Raji (cell line): Measurements from ENCODE around the gene GNB5.

Experiments
- POLR2A ChIP-seq: IDR thresholded peaks from 2 replicates; pipeline ENCODE4 v1.6.1; 2011; ENCODE audit warnings: low read depth, low read length, control low read depth; ENCODE audit not compliant: insufficient read depth

The GNB5 gene

DNA sequence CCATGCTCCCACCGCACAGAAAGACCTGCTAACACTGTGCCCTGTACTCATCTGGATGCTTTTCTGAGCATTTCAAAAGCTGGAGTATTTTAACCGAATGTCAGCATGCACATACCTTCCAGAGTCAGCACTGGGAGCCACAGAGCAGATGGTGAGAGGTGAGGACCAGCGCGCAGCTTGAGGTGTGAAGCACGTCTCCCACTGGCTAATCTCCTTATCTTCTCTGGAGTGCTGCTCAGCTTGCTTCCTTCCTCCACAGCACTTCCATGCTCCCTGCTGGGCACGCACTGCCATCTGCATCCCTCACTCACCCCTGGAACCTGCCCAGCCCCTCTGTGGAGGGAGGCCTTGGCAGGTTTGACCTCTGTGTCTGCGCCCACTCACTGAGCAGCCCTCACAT, at the start of gene GNB5:
TSS of gene GNB5 (minus strand) at position 186 of the 400 bp plus-strand sequence. CDS start 6,716 bp downstream, outside the sequence.
- TF ChIP-seq POLR2A = no peak

DNA sequence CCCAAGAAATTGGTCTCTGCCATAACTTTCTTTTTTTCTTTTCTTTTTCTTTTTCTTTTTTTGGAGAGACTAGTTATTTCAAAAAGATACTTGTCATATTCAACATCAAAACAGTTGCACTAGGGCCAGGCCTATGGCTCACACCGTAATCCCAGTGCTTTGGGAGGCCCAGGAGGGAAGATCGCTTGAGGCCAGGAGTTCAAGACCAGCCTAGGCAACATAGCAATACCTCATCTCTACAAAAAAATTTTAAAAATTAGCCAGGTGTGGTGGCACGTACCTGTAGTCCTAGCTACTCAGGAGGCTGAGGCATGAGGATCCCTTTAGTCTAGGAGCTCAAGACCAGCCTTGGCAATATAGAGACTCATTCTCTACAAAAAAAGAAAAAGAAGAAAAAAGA, 49.0 kb upstream of the GNB5 start:
- TF ChIP-seq POLR2A = no peak

DNA sequence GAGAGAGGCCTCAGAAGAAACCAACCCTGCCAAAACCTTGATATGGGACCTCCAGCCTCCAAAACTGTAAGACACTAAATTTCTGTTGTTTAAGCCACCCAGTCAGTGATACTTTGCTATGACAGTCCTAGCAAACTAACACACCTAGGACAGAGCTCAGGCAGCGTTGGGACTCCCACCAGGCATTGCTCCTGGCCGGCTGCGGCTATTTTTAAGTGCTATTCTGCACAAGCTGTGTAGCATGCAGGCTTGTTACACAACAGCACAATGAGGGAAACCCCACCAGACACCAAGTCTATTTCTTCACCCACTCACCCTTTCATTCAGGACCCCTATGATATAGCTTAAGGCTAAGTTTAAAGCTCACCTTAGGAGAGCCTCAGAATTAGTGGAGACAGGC, 47.0 kb upstream of the GNB5 start:
- no peak for TF ChIP-seq POLR2A

DNA sequence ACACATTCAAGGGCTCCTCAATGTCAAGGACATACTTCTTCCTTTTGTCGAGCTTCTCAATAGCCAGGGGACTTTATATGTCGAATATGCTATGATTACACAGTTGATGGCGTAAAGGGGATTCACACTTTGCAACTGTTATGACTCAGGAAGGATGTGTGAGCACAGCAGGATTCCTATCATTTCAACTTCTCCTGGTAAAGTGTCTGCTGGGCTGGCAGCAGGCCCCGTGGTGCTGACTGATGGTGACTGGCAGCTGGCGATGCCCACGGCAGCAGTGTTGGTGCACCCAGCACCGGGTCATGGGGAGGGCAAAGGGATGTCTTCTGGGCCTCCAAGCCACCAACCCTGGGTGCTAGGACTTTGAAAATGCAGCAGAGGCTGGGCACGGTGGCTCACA, 44.8 kb upstream of the GNB5 start:
- TF ChIP-seq POLR2A = no peak

DNA sequence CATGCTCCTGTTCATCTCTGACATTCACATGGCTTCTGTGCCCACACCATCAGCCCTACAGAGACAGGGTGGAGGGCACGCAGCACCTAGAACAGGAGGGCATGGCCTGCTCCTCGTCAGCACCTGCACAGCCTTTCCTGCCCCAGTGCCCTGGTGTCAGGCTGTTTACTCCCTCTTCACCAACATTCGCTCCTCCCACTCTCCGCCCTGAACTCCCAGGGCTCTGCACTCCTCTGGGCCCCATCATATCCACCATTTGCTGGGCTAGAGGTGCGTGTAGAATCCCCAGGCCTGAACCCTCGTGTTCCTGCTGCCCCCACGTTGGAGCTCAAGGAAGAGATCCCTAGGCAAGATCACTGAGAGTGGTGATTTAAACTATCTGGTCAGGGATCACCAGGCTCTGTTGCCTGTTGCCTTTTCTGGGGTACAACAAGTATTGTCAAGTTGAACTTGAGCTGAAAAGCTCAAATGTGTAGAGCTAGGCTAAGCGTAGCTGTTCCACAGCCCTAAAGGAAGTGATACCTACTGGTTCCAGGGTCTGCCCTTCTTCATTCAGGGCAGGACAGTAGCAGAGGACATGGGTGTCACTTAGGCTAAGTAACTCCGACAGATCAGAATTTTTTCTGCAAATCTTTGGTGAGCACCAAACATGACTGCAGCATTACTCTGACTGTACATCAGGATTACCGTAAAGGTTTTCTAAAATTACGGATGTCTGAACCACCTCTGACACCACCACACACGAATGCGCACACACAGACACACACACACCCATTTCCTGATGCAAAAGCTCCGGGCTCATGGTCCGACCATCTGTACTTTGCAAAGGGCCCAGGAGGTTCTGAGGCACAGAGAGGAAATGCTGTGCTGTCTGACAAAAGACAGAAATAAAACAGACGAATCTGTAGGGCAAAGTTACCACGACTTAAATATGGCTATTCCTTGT, 43.7 kb upstream of the GNB5 start:
- peak; percentile 80 for TF ChIP-seq POLR2A

DNA sequence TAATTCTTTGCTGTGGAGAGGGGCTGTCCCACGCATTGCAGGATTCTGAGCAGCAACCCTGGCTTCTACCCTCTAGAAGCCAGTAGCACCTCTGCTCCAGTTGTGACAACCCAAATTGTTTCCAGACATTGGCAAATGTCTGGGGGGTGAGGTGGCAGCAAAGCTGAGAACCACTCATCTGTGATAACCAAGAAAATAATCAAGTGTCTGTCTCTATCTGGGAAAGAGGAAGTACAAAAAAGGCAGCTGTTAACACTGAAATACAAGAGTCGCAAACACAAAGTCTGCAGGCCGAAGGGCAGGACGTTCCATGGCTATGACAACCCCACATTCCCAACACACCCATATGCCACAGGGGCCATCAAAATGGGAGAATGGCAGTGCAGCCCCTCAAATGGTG, 42.2 kb upstream of the GNB5 start:
- peak; percentile 37; the same call in 1 of the 2 replicates for TF ChIP-seq POLR2A

DNA sequence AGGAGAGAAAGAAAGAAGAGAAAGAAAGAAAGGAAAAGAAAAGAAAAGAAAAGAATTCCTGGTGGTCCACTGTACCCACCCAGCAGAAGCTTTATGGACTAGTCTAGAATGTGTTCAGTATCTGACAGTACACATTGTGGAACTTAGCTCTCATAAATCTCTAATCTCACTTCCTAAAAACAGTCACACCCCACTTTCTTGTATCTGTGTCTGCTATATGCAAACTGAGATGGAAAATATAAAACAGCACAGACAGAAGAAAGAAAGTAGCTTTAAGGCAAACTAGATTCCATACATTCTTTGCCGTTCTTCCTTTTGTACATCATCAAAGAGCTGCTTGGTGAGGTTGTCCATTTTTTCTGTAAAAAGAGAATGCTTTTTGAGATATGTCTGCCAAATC, 41.1 kb upstream of the GNB5 start:
- 0 out of 2 replicates have a peak, but pooled peaks have one; percentile 15 for TF ChIP-seq POLR2A

DNA sequence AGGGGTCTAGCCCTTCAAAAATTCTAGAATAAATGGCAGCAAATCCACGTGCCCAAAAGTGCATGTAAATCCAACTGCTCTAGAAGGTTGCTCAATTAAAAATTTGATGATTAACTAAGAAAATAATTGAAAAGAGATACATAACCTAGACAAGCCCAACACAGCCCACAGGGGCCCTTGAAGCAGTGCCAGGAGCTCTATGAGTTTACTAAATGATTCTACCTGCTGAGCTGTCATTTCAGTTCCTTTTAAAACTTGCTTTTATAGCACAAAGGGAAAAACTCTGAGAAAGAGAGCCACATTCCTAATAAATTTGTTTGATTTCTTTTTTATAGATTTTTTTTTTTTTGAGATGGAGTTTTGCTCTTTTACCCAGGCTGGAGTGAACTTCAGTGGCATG, 38.9 kb upstream of the GNB5 start:
- no peak for TF ChIP-seq POLR2A

DNA sequence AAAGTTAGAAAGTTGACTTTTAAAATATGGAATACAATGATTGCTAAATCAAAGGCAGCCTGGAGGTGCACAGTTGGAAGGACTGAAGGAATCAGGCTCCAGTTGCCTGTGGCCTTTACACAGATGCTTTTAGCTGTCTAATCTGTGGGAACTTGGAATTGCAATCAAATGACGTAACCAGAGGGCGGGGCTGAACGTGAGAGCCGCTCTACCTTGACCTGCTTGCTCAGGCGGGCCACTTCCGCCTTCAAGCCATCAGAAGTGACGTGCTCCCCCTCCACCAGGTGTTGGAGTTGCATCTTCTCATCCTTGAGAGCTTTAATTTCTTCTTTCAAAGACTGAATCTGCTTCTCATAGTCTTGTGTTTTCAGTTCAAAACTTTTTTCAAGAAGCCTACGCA, 37.7 kb upstream of the GNB5 start:
- TF ChIP-seq POLR2A = no peak

DNA sequence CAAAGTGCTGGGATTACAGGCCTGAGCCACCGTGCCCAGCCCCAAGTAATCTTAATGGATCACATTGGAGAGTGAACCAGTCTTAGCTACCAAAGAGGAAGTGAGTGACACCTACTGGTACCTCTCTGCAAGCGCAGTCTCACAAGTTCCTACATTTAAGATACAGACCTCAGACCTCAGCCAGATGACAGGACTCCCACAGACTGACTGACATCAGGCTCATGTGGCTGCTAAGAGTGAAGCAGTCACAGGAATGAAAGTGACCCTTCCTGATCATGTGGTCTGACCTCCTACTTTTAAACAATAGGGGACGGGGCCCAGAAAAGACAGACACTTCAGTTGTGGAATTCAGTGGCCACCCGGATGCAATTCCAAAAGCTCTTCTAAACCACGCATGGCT, 36.3 kb upstream of the GNB5 start:
- TF ChIP-seq POLR2A = no peak

DNA sequence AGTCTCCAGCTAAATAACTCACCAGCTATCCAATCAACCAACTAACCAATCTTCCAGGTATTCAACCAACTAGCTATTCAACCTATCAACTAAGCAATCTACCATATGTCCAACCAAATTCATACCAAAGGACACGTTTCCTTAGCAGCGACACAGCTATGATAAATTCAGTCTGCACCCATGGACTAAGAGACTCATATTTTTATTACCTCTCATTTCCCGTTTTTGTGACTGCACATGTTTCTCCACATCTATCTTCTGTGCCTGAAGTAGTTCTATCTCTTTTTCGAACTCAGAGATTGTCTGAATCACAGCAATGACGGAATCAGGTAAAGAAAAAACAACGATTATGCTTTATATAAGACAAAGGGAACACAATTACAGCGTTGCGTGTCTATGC, 34.0 kb upstream of the GNB5 start:
- TF ChIP-seq POLR2A = no peak

DNA sequence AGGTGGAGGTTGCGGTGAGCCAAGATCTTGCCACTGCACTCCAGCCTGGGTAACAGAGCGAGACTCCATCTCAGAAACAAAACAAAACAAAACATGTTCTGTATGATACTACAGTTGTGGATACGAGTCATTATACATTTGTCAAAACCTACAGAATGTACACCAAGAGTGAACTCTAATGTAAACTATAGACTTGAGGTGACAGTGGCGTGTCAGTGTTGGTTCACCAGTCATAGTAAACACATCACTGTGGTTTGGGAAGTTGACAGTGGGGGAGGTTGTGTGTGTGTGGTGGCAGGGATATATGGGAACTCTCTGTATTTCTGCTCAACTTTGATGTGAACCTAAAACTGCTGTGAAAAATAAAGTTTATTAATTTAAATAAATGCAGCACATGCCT, 33.0 kb upstream of the GNB5 start:
- no peak for TF ChIP-seq POLR2A

DNA sequence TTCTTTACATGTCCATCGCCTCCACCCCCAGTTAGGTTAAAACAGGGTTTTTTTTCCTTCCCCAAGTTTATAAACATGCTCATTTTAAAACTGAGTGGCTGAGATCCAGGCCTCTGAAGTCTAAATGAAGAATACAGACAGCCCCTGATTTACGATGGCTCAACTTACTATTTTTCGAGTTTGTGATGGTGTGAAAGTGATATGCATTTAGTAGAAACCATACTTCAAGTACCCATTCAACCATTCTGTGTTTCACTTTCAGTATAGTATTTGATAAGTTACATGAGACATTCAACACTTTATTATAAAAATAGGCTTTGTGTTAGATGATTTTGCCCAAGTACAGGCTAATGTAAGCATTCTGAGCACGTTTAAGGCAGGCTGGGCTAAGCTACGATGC, 30.5 kb upstream of the GNB5 start:
- no peak for TF ChIP-seq POLR2A

DNA sequence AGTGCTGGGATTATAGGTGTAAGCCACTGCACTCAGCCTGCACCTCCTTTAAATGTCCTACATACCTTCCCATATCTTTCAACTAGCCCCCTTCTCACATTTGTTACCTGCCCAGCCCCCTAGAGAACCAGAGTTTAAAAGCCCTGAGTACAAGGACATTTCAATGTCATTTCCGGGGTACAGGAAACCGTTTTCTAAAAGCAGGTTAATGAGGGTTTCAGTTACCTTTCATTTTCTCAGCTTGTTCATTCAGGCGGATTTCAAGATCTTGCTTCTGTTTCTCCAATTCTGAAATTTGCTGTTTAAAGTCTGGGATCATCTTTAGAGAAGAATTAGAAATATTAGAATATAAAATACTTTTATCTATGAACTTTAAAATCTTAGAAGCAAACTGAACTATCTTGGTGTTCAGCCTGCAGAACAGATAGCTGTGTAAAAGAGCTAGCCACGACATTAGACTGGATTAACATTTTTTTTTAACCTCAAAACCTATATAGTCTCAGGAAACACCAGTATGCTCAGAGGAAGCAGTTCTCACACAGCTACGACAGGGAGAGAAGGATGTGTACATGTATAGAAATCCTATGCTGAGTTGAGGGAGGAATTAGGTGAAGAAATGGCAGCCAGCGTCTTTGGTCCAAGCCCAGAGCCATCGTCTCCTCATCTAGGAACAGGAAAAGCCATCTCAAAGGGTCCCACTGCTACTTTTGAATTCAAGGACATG, 29.9 kb upstream of the GNB5 start:
- TF ChIP-seq POLR2A = no peak

DNA sequence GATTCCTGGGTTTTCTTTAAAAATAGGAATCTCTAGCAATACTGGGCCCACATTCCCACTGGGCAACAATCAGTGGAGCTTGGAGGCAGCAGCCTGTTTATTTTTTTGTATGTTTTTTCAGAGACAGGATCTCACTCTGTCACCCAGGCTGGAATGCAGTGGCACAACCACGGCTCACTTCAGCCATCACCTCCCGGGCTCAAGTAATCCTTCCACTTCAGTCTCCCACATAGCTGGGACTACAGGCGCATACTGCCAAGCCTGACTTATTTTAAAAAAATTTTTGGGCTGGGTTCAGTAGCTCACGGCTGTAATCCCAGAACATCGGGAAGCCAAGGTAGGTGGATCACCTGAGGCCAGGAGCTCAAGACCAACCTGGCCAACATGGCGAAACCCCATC, 29.1 kb upstream of the GNB5 start:
- TF ChIP-seq POLR2A = no peak

DNA sequence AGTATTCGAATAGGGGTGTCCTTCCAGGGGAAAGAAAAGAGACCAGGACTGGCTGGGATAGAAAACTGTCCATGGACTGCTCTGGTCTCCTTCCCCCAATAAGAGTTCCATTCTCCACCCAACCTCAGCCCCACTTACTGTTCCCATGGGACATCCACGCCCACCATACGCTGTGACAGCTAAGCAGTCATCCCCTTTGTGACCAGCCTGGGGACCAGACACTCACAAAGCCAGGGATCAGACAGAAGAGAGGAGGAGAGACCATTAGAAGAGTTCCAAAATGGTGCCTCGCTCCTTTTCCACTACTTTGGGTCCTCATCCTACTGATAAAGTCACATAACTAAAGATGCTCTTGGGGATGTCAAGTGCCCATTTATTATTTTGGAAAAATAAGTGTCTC, 27.6 kb upstream of the GNB5 start:
- TF ChIP-seq POLR2A = no peak
